CD4-positive, alpha-beta T cell treated with Interleukin-4 for 1 hour (primary cell): ENCODE data around the gene EML1.

Experiments used
- DNase-seq, 2 donors: peaks; one replicate each; pipeline ENCODE4 v3.0.0-alpha.2; 2020 to 2022

EML1 gene

DNA sequence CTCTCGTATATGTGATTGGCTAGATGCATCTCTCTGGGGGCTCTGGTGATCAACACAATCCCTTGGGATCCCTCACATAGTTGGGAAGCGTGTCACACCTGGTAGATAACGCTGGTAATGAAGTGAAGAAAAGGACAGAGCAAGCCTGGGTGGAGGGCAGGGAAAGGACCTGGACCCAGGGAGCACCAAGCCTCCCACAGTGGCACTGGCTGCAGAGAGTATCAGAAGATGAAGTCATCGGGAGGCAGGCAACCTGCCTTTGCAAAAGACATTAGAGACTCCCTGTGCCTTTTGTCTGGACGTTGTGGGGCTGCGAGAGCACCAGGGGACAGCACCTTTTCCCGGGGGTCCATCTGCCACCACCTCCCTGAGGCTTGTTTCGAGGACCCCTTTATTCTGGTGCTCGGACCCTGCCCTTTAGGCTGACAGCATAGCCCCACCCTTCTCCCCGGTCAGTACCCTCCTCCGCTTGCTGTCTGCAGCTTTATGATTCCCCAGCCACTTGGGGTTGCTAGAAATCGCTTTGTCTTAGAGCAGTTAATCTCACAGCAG, 116.4 kb downstream of the EML1 start:
- DNase-seq = no peak

- no peak for DNase-seq
Observed at GRCh38 chr14:99910337-99911309, 117.4 kb downstream of the EML1 start.

GRCh38 chr14:99915305-99916090, 122.3 kb downstream of the EML1 start:
- DNase-seq = no peak

DNA sequence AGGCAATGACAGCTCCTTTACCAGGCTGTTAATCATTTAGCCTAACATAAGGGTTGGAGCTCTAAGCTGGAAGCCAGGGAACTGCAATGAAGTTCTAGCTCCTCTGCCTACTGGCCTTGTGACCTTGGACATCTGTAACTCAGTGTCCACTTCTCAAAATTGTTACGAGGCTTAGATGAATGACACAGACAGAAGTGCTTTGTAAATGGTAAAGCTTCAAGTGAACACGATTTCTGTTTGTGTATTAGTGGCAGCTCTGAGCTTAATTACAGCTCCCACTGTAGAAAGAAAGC, 122.8 kb downstream of the EML1 start:
- no peak for DNase-seq

DNA sequence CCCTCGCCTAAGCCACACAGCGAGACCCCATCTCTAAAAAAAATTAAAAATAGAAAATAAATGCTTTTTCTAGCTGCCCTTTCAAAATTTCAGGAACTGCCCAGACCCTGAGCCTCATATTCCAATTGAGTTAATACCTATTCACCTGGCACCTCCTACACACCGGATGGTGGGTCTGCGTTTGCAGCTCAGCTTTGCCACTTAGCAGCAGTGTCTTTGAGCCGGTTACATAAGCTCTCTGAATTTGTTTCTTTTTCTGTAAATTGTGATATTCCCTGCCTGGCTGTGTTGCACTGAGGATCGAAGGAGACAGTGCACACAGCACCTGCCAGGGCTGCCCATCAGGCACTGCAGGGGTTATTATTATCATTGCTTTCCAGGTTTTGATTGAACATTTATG, 125.6 kb downstream of the EML1 start:
- no peak for DNase-seq

DNA sequence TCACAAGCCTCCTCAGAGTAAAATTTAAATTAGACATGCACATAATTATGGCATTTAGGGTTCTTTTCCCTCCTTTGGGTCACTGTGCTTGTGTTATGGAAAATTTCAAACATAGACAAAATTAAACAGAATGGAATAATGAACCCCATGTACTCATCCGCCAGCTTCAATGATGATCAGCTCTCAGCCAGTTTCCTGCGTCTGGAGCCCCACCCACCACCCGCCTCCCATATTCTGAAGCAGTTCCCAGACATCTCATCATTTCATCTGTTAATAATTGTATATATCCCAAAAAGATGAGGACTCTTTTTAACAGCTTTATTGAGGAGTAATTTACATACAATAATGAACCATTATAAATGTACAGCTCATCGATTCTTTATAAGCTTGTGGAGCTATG, 128.2 kb downstream of the EML1 start:
- DNase-seq = no peak

GRCh38 chr14:99924379-99924778, 131.2 kb downstream of the EML1 start:
- DNase-seq = no peak

DNA sequence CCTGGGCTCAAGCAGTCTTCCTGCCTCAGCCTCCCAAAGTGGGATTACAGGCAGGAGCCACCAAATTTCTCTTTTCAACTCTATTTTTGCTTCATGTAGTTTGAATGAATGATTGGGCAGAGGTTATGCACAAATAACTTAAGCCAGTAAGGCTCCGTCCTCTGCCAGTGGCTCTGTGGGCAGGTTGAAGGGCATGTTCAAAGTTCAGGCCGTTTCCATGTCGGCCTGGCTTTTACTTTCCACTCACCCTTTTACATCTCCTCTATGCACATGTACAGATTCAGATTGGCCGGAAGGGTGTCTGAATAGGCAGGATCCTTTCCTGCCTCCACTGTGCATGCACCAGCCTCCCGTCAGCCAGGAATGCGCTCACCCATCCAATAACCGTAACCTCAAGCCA, 132.3 kb downstream of the EML1 start:
- no peak for DNase-seq

- no peak for DNase-seq
Observed at GRCh38 chr14:99928963-99929362, 135.8 kb downstream of the EML1 start.

DNA sequence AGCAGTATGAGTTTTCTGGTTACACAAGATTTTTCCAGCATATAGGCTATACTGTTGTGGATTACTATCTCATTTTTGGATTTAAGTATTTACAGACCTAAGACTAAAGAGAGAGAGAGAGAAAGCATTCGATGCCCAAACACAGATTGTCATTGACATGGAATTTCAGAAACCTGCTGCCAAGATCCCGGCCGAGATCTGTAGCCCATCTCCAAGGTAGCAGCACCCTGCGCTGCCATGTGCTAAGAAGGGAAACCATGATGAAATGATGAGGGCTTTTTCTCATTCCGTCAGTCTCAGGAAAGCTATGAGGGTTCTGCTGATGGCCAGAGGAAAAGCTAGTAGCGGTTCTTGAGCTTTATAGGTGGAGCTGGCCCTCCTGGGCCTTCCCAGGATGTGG, 136.4 kb downstream of the EML1 start:
- no peak for DNase-seq

- no peak for DNase-seq
Observed at GRCh38 chr14:99930420-99931274, 137.4 kb downstream of the EML1 start.

- DNase-seq = no peak
Observed at GRCh38 chr14:99931308-99931707, 138.1 kb downstream of the EML1 start.

DNA sequence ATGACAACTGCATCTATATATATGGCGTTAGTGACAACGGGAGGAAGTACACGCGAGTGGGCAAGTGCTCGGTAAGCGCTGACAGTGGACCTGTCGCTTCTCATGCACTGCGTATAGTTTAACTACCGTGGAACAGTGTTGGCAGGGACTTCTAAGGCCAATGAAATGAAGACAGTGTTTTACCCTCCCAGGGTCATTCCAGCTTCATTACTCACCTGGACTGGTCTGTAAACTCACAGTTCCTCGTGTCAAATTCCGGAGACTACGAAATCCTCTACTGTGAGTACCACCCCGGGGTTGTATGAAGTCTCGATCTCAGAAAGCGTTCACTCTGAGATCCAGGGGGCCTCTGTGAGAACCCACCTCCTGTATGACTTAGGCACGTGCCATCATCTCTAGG, 142.8 kb downstream of the EML1 start:
- DNase-seq = no peak

GRCh38 chr14:99936738-99937474, 143.7 kb downstream of the EML1 start:
- DNase-seq = no peak

DNA sequence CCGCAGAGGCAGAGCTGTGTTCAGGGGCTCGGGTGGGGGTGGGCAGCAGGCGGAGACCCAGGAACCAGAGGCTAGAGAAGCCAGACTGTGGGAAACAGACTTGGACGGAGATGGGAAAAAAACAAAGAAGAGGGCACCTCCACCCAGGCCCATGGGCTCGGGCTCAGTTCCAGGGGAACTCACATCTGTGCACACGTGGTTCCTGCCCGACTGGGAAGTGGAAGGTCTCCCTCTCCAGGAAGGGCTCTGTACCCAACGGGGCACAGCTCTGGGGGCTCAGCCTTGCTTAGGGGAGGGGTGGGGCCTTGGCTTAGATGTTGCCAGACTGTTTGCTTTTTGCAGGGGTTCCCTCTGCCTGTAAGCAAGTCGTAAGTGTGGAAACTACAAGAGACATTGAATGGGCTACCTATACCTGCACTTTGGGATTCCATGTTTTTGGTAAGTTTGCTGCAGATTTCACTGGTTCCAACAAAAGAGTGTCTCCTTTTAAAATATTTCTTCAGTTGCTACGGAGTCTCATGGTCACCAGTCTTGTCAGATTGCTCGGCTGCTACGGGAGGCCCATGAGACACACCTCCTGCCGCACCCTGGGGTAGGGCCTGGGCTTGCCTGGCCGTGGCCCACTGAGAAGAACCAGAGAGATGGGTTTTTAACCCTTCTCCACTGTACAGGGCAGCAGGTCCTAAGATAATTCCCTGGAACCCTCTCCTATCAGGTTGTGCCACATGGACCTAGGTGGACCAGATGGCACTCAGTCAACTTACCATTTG, 144.4 kb downstream of the EML1 start:
- DNase-seq = no peak

GRCh38 chr14:99938376-99938775, 145.2 kb downstream of the EML1 start:
- DNase-seq = no peak

- no peak for DNase-seq
Observed at GRCh38 chr14:99938896-99939295, 145.7 kb downstream of the EML1 start.

GRCh38 chr14:99939421-99939820, 146.2 kb downstream of the EML1 start:
- DNase-seq = no peak

- no peak for DNase-seq
Observed at GRCh38 chr14:99940064-99940463, 146.9 kb downstream of the EML1 start.

GRCh38 chr14:99941211-99941610, 148.0 kb downstream of the EML1 start:
- no peak for DNase-seq

GRCh38 chr14:99943620-99944019, 150.4 kb downstream of the EML1 start:
- no peak for DNase-seq
